Spleen (tissue), 7 donors: ENCODE results near the gene PHF21B.

Experiments
- CTCF ChIP-seq, 11 experiments: fragments of 200-600 bp in 7 of 11; fragments of 450-650 bp in 4 of 11; sonication (generic) in 4 of 11; IDR thresholded peaks in 8 of 11; conservative IDR thresholded peaks in 3 of 11; 1 replicate in 7 of 11; 2 replicates in 4 of 11; pipeline versions ENCODE4 v1.4.0 to v1.8.0; 2016 to 2021; ENCODE audit warnings: antibody characterized with exemption in 11 of 11, inconsistent platforms in 4 of 11, mild to moderate bottlenecking in 1 of 11
- POLR2A ChIP-seq, 3 donors: fragments of 450-650 bp; IDR thresholded peaks; one replicate each; pipeline ENCODE4 v1.5.1; 2017; ENCODE audit warnings: antibody characterized with exemption in 3 of 3, mild to moderate bottlenecking in 1 of 3
- donor health status: DM: no; HTN: no; CAD: no; lungs with moderate emphysema.
- donor health status: DM: no; HTN: no; CAD: no.
- donor health status: DM: no; HTN: no; CAD: no.

GRCh38 chr22:44845796-44846720, 163.7 kb downstream of the PHF21B start:
- TF ChIP-seq CTCF (IDR thresholded peaks at IDR 0.05 in 8 of 11, conservative IDR thresholded peaks at IDR 0.05 in 3 of 11): no peak
- TF ChIP-seq POLR2A (IDR thresholded peaks at IDR 0.05): no peak
